ENCODE results near the gene CACNG8. TPM values are rescaled to one million over a fixed set of nuclear protein-coding genes. Genes with fewer than 3 reads are reported as not detected.
A peak's percentile ranks its signal among the peaks of the same experiment; 100 is the strongest.

The CACNG8 gene
- total RNA-seq, 1 experiment from 2014 or later: 12.5 TPM

DNA sequence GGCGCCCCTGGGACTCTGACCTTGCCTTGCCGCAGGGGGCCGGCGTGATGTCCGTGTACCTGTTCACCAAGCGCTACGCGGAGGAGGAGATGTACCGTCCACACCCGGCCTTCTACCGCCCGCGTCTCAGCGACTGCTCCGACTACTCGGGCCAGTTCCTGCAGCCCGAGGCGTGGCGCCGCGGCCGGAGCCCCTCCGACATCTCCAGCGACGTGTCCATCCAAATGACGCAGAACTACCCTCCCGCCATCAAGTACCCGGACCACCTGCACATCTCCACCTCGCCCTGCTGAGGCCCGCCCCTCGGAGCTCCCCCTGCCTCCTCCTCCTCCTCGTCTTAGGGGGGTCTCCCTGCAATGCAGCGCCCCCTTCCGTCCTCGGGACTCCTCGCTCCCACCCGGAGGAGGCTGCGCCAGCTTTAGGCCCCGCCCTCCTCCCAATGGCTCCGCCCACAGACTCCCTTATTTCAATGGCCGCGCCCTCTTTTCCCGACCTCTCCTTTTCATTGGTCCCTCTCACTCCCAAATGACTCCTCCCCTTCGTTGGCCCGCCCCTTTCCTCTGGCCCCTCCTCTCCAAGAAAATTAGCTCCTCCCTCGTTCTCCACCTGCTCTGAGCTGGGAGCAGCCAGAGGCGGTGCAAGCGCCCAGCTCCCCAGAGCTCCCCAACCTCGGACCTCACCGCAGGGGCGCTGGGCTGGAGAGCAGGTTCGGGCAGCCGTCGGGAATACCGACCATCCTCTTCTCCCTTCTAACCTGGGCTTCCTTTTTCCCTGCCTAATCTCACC, 20.5 kb upstream of the CACNG8 start (continued):
- no peak for TF ChIP-seq TCF7 (CRISPR knock-in tag; IDR thresholded peaks at IDR 0.05; ENCODE audit: low read depth)
- TF ChIP-seq RELA (CRISPR knock-in tag; IDR thresholded peaks at IDR 0.05; ENCODE audit: borderline replicate concordance): no peak
- TF ChIP-seq, protein P1, sequence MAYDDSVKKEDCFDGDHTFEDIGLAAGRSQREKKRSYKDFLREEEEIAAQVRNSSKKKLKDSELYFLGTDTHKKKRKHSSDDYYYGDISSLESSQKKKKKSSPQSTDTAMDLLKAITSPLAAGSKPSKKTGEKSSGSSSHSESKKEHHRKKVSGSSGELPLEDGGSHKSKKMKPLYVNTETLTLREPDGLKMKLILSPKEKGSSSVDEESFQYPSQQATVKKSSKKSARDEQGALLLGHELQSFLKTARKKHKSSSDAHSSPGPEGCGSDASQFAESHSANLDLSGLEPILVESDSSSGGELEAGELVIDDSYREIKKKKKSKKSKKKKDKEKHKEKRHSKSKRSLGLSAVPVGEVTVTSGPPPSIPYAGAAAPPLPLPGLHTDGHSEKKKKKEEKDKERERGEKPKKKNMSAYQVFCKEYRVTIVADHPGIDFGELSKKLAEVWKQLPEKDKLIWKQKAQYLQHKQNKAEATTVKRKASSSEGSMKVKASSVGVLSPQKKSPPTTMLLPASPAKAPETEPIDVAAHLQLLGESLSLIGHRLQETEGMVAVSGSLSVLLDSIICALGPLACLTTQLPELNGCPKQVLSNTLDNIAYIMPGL (CRISPR knock-in tag; IDR thresholded peaks at IDR 0.05): peak; percentile 68; the same call in 1 of the 2 replicates
- peak; percentile 61; the same call in 1 of the 2 replicates for TF ChIP-seq CBFB (CRISPR knock-in tag; IDR thresholded peaks at IDR 0.05; ENCODE audit: low read depth)
- TF ChIP-seq, protein P2, sequence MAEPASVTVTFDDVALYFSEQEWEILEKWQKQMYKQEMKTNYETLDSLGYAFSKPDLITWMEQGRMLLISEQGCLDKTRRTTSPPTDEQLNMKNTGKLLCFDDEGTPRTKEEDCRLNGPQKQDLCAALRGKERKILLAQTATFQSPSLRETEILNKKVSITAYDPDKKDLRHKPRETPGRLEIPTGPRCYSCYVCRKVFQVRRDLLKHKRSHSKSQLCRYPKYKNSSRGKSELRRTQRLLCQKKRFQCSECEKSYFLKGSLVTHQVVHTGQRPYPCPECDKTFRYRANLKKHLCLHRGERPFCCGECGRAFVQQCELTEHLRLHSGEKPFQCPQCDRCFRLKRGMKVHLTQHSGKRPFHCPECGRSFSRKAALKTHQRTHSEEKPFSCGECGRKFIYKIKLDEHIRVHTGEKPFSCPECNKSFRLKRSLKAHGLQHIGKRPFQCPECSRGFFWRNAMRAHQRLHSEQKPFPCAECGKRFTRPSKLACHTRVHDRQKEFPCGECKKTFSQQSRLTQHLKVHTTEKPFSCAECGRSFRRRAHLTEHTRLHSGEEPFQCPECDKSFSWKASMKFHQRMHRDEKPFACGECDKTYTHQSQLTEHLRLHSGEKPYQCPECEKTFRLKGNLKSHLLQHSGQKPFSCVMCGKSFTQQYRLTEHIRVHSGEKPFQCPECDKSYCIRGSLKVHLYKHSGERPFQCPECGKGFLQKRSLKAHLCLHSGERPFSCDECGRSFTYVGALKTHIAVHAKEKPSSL (CRISPR knock-in tag; conservative IDR thresholded peaks at IDR 0.05): no peak
- TF ChIP-seq, protein P3, sequence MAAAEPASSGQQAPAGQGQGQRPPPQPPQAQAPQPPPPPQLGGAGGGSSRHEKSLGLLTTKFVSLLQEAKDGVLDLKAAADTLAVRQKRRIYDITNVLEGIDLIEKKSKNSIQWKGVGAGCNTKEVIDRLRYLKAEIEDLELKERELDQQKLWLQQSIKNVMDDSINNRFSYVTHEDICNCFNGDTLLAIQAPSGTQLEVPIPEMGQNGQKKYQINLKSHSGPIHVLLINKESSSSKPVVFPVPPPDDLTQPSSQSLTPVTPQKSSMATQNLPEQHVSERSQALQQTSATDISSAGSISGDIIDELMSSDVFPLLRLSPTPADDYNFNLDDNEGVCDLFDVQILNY (CRISPR knock-in tag; IDR thresholded peaks at IDR 0.05): peak; percentile 52; the same call in 1 of the 2 replicates
- TF ChIP-seq KAT7 (CRISPR knock-in tag; IDR thresholded peaks at IDR 0.05; ENCODE audit: borderline replicate concordance): 0 out of 2 replicates have a peak, but pooled peaks have one; percentile 3
- peak; percentile 55; the same call in 1 of the 2 replicates for TF ChIP-seq TEAD1 (CRISPR knock-in tag; IDR thresholded peaks at IDR 0.05)
- no peak for TF ChIP-seq TEAD4 (CRISPR knock-in tag; IDR thresholded peaks at IDR 0.05)
- TF ChIP-seq FOXK1 (CRISPR knock-in tag; IDR thresholded peaks at IDR 0.05): peak; percentile 40; the same call in 1 of the 2 replicates
- TF ChIP-seq ZNF423 (CRISPR knock-in tag; IDR thresholded peaks at IDR 0.05): 0 out of 2 replicates have a peak, but pooled peaks have one; percentile 38
- TF ChIP-seq ETV6 (CRISPR knock-in tag; IDR thresholded peaks at IDR 0.05): peak; percentile 34; the same call in 1 of the 2 replicates
- no peak for TF ChIP-seq ZBTB21 (CRISPR knock-in tag; IDR thresholded peaks at IDR 0.05; ENCODE audit: borderline replicate concordance)
- TF ChIP-seq SP1 (CRISPR knock-in tag; conservative IDR thresholded peaks at IDR 0.05): peak; percentile 82

DNA sequence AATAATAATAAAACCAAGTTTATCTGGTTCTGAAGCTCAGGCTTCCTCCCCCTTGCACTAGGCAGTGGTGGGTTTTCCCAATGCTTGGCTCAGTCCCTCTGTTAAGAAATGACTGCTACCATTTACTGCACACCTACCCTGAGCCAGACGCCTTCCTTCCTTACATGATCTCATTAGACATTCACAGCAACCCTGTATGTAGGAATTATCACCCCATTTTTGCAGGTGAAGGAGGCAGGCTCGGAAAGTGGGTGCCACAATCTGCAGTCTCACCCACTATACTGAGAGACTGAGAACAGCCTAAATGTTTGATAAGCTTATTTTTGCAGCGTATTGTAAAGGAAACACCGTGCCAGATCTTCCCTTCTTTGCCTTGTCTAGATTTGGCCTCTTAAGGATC, 18.3 kb upstream of the CACNG8 start:
- peak overlapping the region; percentile 78 for H3K4me3 Mint-ChIP-seq
- peaks cover 39% of the 10 kb centered on the region for H3K4me1 Mint-ChIP-seq
- ATAC-seq (no peak), DNase-seq (ENCODE audit: low spot score) (no peak)
- TF ChIP-seq, protein P4, sequence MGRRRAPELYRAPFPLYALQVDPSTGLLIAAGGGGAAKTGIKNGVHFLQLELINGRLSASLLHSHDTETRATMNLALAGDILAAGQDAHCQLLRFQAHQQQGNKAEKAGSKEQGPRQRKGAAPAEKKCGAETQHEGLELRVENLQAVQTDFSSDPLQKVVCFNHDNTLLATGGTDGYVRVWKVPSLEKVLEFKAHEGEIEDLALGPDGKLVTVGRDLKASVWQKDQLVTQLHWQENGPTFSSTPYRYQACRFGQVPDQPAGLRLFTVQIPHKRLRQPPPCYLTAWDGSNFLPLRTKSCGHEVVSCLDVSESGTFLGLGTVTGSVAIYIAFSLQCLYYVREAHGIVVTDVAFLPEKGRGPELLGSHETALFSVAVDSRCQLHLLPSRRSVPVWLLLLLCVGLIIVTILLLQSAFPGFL (CRISPR knock-in tag; IDR thresholded peaks at IDR 0.05; ENCODE audit: borderline replicate concordance): no peak
- no peak for TF ChIP-seq KAT7 (CRISPR knock-in tag; IDR thresholded peaks at IDR 0.05; ENCODE audit: borderline replicate concordance)
- TF ChIP-seq EMX1 (CRISPR knock-in tag; IDR thresholded peaks at IDR 0.05): 0 out of 2 replicates have a peak, but pooled peaks have one; percentile 18
- no peak for TF ChIP-seq SMAD3 (CRISPR knock-in tag; IDR thresholded peaks at IDR 0.05; ENCODE audit: borderline replicate concordance)
- no peak for TF ChIP-seq IRF2 (CRISPR knock-in tag; IDR thresholded peaks at IDR 0.05; ENCODE audit: borderline replicate concordance, low read depth)
- TF ChIP-seq HMGA2 (CRISPR knock-in tag; IDR thresholded peaks at IDR 0.05): no peak
- peaks cover 1% of the 10 kb centered on the region; the same call in 1 of the 2 replicates for H3K9me3 Mint-ChIP-seq
- peaks cover 13% of the 10 kb centered on the region for H3K36me3 Mint-ChIP-seq
- no peaks in the 10 kb centered on the region for H3K27me3 Mint-ChIP-seq (ENCODE audit: low read depth)
- H3K27ac Mint-ChIP-seq: peak overlapping the region; percentile 36; the same call in 1 of the 2 replicates
- CTCF ChIA-PET: interaction anchor here (0.7 to 5.2 kb wide), 5 partner anchors 32 to 151 kb away, joined by 3 to 43 read pairs (median 6); no protein-coding TSS in a partner anchor
- POLR2A ChIA-PET: interaction anchor here (0.5 to 0.7 kb wide), 3 partner anchors 15 to 932 kb away, joined by 3 read pairs; no protein-coding TSS in a partner anchor

Measured in WTC11 (cell line).